Endothelial cell of umbilical vein (primary cell): ENCODE results near the gene MRO. TPM values are rescaled to one million over a fixed set of nuclear protein-coding genes. Genes with fewer than 3 reads are reported as not detected.

ENCODE experiments used
- BruUV-seq: library from RNA; stranded (reverse); fragments of 400-500 nt; replicated peaks from 2 replicates; lab custom pipeline; 2021; lab: Mats Ljungman, UMichigan
- CTCF ChIA-PET: fragments of 300-600, 350-600 bp; sonication (Branson Sonifier 250); formaldehyde crosslinking; loops from one replicate; lab custom pipeline; 2021; ENCODE audit warnings: antibody characterized with exemption, inconsistent platforms; lab: Charles Lee
- POLR2A ChIA-PET: fragments of 300-600, 350-600 bp; sonication (Branson Sonifier 250); formaldehyde crosslinking; loops from one replicate; lab custom pipeline; 2021; ENCODE audit warnings: antibody characterized with exemption, inconsistent platforms; lab: Charles Lee
- DNase-seq: peaks from one replicate; pipeline ENCODE4 v3.0.0-alpha.2; 2011; ENCODE audit warnings: low read depth, low spot score
- FAIRE-seq: peaks from 2 replicates; lab custom pipeline; 2011; peaks lifted over from hg19 to GRCh38; lab: Jason Lieb, UNC
- H2AFZ ChIP-seq: 2 replicates; pipeline ENCODE4 v1.6.0; 2012; ENCODE audit warnings: low read depth, low read length, control low read depth, inconsistent platforms
- H3K27ac ChIP-seq: 2 replicates; pipeline ENCODE4 v1.5.1; 2011; ENCODE audit warnings: low read depth, mild to moderate bottlenecking, control low read depth, low read length, moderate library complexity; ENCODE audit not compliant: insufficient read depth
- H3K27me3 ChIP-seq, 2 experiments: 2 replicates each; pipeline versions ENCODE4 v1.6.0 to v1.6.1; 2011; ENCODE audit warnings: low read length in 2 of 2, mixed read lengths in 1 of 2; ENCODE audit not compliant: control insufficient read depth in 2 of 2, insufficient read depth in 2 of 2
- H3K36me3 ChIP-seq, 2 experiments: 2 replicates in 1 of 2; 3 replicates in 1 of 2; pipeline ENCODE4 v1.5.1; 2011; ENCODE audit warnings: low read length in 2 of 2, mild to moderate bottlenecking in 1 of 2, moderate library complexity in 1 of 2; ENCODE audit not compliant: control insufficient read depth in 2 of 2, insufficient read depth in 2 of 2; ENCODE audit errors: extremely low read depth in 1 of 2
- H3K4me1 ChIP-seq: 3 replicates; pipeline ENCODE4 v1.5.1; 2011; ENCODE audit warnings: mild to moderate bottlenecking, low read length; ENCODE audit not compliant: control insufficient read depth, insufficient read depth; ENCODE audit errors: extremely low read depth
- H3K4me2 ChIP-seq: 2 replicates; pipeline ENCODE4 v1.6.1; 2011; ENCODE audit warnings: low read length, control low read depth, mixed read lengths; ENCODE audit not compliant: insufficient read depth
- H3K4me3 ChIP-seq, 3 experiments: fragments of 200-600 bp in 1 of 3; sonication (generic), shearing (Covaris generic) in 1 of 3; replicated peaks in 1 of 3; 2 replicates each; pipeline ENCODE4 v1.5.1; 2011 to 2016; ENCODE audit warnings: control low read depth in 3 of 3, low read length in 3 of 3, mild to moderate bottlenecking in 2 of 3, inconsistent platforms in 1 of 3, low read depth in 1 of 3, moderate library complexity in 1 of 3; ENCODE audit not compliant: insufficient read depth in 1 of 3
- H3K79me2 ChIP-seq: 2 replicates; pipeline ENCODE4 v1.6.0; 2012; ENCODE audit warnings: low read length, inconsistent platforms; ENCODE audit not compliant: control insufficient read depth, insufficient read depth
- H3K9ac ChIP-seq: replicated peaks from 2 replicates; pipeline ENCODE3; 2011; ENCODE audit warnings: low read length, control low read depth; ENCODE audit not compliant: insufficient read depth; ENCODE audit errors: extremely low read depth
- H3K9me1 ChIP-seq: replicated peaks from 3 replicates; pipeline ENCODE4 v1.6.0; 2011; ENCODE audit warnings: mild to moderate bottlenecking, low read length; ENCODE audit not compliant: control insufficient read depth, insufficient read depth; ENCODE audit errors: extremely low read depth
- H3K9me3 ChIP-seq: replicated peaks from 2 replicates; pipeline ENCODE4 v1.5.1; 2012; ENCODE audit warnings: low read length, inconsistent platforms; ENCODE audit not compliant: control insufficient read depth, insufficient read depth
- H4K20me1 ChIP-seq: replicated peaks from 2 replicates; pipeline ENCODE3; 2011; ENCODE audit warnings: mild to moderate bottlenecking, low read length; ENCODE audit not compliant: control insufficient read depth, insufficient read depth; ENCODE audit errors: extremely low read depth
- EZH2 ChIP-seq: IDR thresholded peaks from 2 replicates; pipeline ENCODE4 v1.6.1; 2012; ENCODE audit warnings: borderline replicate concordance, low read depth, mild to moderate bottlenecking, moderate library complexity, low read length, inconsistent platforms; ENCODE audit not compliant: severe bottlenecking
- FOS ChIP-seq: IDR thresholded peaks from 2 replicates; pipeline ENCODE4 v1.6.1; 2011; ENCODE audit warnings: mild to moderate bottlenecking, low read length, moderate library complexity, borderline replicate concordance; ENCODE audit not compliant: insufficient read depth
- GATA2 ChIP-seq: IDR thresholded peaks from 2 replicates; pipeline ENCODE4 v1.7.0; 2011; ENCODE audit warnings: low read depth, mild to moderate bottlenecking, moderate library complexity, mixed read lengths, low read length; ENCODE audit not compliant: insufficient read length, insufficient read depth
- JUN ChIP-seq: IDR thresholded peaks from 2 replicates; pipeline ENCODE4 v1.6.1; 2011; ENCODE audit warnings: borderline replicate concordance, low read depth; ENCODE audit not compliant: insufficient read length, insufficient read depth
- MAX ChIP-seq: IDR thresholded peaks from 2 replicates; pipeline ENCODE4 v1.6.1; 2011; ENCODE audit not compliant: insufficient read depth, insufficient read length
- MYC ChIP-seq: IDR thresholded peaks from one replicate; pipeline ENCODE4 v1.6.1; 2011; ENCODE audit warnings: mild to moderate bottlenecking, low read depth, low read length
- POLR2A ChIP-seq: IDR thresholded peaks from 2 replicates; pipeline ENCODE4 v1.6.1; 2012; ENCODE audit warnings: low read depth, mild to moderate bottlenecking, control low read depth, low read length
- POLR2AphosphoS5 ChIP-seq: IDR thresholded peaks from 2 replicates; pipeline ENCODE4 v1.6.1; 2012; ENCODE audit warnings: low read depth, mild to moderate bottlenecking, control low read depth, low read length, moderate library complexity; ENCODE audit not compliant: insufficient read depth
- dilution Hi-C: fragments of 300-500 bp; cut with MboI; formaldehyde crosslinking; loops from one replicate; pipeline ENCODE4 v1.15.0; 2019; ENCODE audit warnings: low sequenced_read_pairs; ENCODE audit not compliant: extremely low pct_ligation_motif_present
- intact Hi-C: fragments of 100-400 bp; cut with micrococcal nuclease; formaldehyde crosslinking; loops from one replicate; pipeline ENCODE4 v1.10.0; 2022
- polyA plus RNA-seq, 4 experiments: library from polyadenylated mRNA; depleted of rRNA in 3 of 4; stranded (reverse) in 3 of 4; unstranded in 1 of 4; fragments of >200 nt; gene quantifications; 2 replicates each; pipeline versions ENCODE4 v1.2.1 to v1.2.3, GENCODE V29; 2011 to 2012; ENCODE audit warnings: missing spikeins in 1 of 4
- total RNA-seq: library from RNA; stranded (reverse); gene quantifications from 2 replicates; pipeline ENCODE4 v1.2.3, GENCODE V29; 2021
- TF ChIP-seq, protein P1 (sequence below), 2 donors: IDR thresholded peaks; 1 replicate in 1 of 2; 2 replicates in 1 of 2; pipeline ENCODE4 v1.5.1; 2011; ENCODE audit warnings: low read length in 2 of 2, mild to moderate bottlenecking in 2 of 2, moderate library complexity in 2 of 2, control low read depth in 1 of 2, inconsistent platforms in 1 of 2, low read depth in 1 of 2; ENCODE audit not compliant: insufficient read depth in 1 of 2; ENCODE audit errors: extremely low read depth in 1 of 2

MRO gene
- total and polyA plus RNA-seq, 2 donors (not counting 3 experiments of a cell fraction or from before 2014, with no cell fraction given) = not detected

DNA sequence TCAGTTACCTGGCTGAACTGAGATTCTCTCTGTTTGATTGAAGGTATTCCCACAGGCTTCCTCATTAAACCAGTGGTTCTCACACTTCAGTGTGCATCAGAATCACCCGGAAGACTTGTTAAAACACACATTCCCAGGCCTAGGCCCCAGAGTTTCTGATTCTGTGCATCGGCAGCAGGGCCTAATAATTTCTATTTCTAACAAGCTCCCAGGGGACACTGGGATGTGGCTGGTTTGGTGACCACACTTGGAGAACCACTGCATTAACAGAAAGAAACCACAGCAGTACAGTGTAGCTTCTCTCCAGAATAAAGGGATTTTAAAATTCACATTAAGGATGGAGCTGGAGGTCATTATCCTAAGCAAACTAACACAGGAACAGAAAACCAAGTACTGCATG lies 6.5 kb downstream of the MRO start:
- CTCF ChIA-PET = no interaction called here
- DNase-seq (no peak), FAIRE-seq (no peak)
- dilution Hi-C loops = no loop called here
- no peak overlapping the region for H3K4me3 ChIP-seq
- TF ChIP-seq POLR2AphosphoS5 (no peak), POLR2A (no peak), JUN (no peak), FOS (no peak), MAX (no peak), GATA2 (no peak), EZH2 (no peak), MYC (no peak)
- TF ChIP-seq, protein P1, sequence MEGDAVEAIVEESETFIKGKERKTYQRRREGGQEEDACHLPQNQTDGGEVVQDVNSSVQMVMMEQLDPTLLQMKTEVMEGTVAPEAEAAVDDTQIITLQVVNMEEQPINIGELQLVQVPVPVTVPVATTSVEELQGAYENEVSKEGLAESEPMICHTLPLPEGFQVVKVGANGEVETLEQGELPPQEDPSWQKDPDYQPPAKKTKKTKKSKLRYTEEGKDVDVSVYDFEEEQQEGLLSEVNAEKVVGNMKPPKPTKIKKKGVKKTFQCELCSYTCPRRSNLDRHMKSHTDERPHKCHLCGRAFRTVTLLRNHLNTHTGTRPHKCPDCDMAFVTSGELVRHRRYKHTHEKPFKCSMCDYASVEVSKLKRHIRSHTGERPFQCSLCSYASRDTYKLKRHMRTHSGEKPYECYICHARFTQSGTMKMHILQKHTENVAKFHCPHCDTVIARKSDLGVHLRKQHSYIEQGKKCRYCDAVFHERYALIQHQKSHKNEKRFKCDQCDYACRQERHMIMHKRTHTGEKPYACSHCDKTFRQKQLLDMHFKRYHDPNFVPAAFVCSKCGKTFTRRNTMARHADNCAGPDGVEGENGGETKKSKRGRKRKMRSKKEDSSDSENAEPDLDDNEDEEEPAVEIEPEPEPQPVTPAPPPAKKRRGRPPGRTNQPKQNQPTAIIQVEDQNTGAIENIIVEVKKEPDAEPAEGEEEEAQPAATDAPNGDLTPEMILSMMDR (IDR thresholded peaks at IDR 0.05; ENCODE audit: extremely low read depth in 1 of 2, insufficient read depth in 1 of 2, low read depth in 1 of 2, low read length in 2 of 2) = no peak
- H3K4me1 ChIP-seq = no peaks in the 10 kb centered on the region
- H3K27me3 ChIP-seq = peaks cover 0 to 3% of the 10 kb centered on the region in 2 experiments
- no peak overlapping the region for H3K27ac ChIP-seq
- BruUV-seq = no TSS peak
- H3K9me1 ChIP-seq = no peaks in the 10 kb centered on the region
- no peaks in the 10 kb centered on the region for H4K20me1 ChIP-seq
- H3K9me3 ChIP-seq = no peaks in the 10 kb centered on the region
- no peaks in the 10 kb centered on the region for H3K79me2 ChIP-seq
- H3K4me2 ChIP-seq = no peak overlapping the region
- no peaks in the 10 kb centered on the region for H3K36me3 ChIP-seq
- H3K9ac ChIP-seq = no peak overlapping the region
- POLR2A ChIA-PET = no interaction called here
- intact Hi-C loops = no loop called here
- H2AFZ ChIP-seq = no peak overlapping the region
